Thyroid gland (tissue), 4 donors: Measurements from ENCODE around the gene VAV3.

ENCODE experiments used
- POLR2A ChIP-seq, 2 donors: fragments of 450-650 bp; IDR thresholded peaks; one replicate each; pipeline ENCODE4 v1.6.1; 2017; ENCODE audit warnings: antibody characterized with exemption in 2 of 2, mild to moderate bottlenecking in 2 of 2, moderate library complexity in 1 of 2
- TF ChIP-seq, protein P1 (sequence below), 6 experiments: fragments of 200-600 bp in 3 of 6; fragments of 450-650 bp in 3 of 6; sonication (generic) in 3 of 6; IDR thresholded peaks; one replicate each; pipeline ENCODE4 v1.5.1; 2016 to 2019; ENCODE audit warnings: antibody characterized with exemption in 6 of 6, mild to moderate bottlenecking in 2 of 6, inconsistent platforms in 1 of 6, moderate library complexity in 1 of 6

DNA sequence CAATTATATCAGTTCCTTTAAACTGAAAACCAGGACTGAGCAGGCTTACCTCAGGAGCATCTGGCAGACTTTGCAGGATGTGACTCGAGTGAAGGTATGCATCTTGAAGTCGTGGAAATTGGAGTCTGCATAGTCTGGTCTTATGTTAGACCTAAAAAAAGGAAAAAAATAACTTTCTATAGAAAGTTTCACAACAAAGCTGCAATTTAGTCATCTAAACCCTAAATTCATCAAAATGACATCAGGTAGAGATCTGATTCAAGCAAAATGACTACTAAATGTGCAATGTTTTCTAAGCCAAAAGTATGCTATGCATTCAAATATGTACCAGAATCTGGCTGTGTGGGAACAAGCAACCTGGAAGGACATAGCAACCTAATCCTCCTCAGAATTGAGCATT is 260.1 kb downstream of the VAV3 start:
- TF ChIP-seq, protein P1, sequence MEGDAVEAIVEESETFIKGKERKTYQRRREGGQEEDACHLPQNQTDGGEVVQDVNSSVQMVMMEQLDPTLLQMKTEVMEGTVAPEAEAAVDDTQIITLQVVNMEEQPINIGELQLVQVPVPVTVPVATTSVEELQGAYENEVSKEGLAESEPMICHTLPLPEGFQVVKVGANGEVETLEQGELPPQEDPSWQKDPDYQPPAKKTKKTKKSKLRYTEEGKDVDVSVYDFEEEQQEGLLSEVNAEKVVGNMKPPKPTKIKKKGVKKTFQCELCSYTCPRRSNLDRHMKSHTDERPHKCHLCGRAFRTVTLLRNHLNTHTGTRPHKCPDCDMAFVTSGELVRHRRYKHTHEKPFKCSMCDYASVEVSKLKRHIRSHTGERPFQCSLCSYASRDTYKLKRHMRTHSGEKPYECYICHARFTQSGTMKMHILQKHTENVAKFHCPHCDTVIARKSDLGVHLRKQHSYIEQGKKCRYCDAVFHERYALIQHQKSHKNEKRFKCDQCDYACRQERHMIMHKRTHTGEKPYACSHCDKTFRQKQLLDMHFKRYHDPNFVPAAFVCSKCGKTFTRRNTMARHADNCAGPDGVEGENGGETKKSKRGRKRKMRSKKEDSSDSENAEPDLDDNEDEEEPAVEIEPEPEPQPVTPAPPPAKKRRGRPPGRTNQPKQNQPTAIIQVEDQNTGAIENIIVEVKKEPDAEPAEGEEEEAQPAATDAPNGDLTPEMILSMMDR (IDR thresholded peaks at IDR 0.05), result no peak
- TF ChIP-seq POLR2A (IDR thresholded peaks at IDR 0.05), result no peak
